OCI-LY7 (cell line): ENCODE measurements around the gene FIBP. TPM values are rescaled to one million over a fixed set of nuclear protein-coding genes. Genes with fewer than 3 reads are reported as not detected.

Experiments used
- BruUV-seq: library from RNA; stranded (reverse); fragments of 400-500 nt; replicated peaks from 2 replicates; lab custom pipeline; 2021; lab: Mats Ljungman, UMichigan
- CTCF ChIA-PET: fragments of 300-600 bp; sonication (Branson Sonifier 250); formaldehyde crosslinking; loops from one replicate; lab custom pipeline; 2022; ENCODE audit warnings: antibody characterized with exemption; ENCODE audit not compliant: unreplicated experiment; lab: Charles Lee
- POLR2A ChIA-PET: fragments of 300-600 bp; sonication (Branson Sonifier 250); formaldehyde crosslinking; loops from one replicate; lab custom pipeline; 2022; ENCODE audit warnings: antibody characterized with exemption; lab: Charles Lee
- DNase-seq: peaks from one replicate; pipeline ENCODE4 v3.0.0-alpha.2; 2015; ENCODE audit warnings: low spot score
- H2AFZ ChIP-seq: fragments of 200-600 bp; sonication (generic), shearing (Covaris generic); 2 replicates; pipeline ENCODE4 v1.6.1; 2014; ENCODE audit warnings: mild to moderate bottlenecking, antibody characterized with exemption, low read length, moderate library complexity
- H3K27ac ChIP-seq: fragments of 200-600 bp; sonication (generic); 2 replicates; pipeline ENCODE4 v1.5.1; 2014; ENCODE audit warnings: mixed run types, low read depth, mild to moderate bottlenecking, moderate library complexity, low read length, inconsistent platforms; ENCODE audit not compliant: poor library complexity, severe bottlenecking
- H3K36me3 ChIP-seq: fragments of 200-600 bp; sonication (generic); 2 replicates; pipeline ENCODE4 v1.6.1; 2014; ENCODE audit warnings: mild to moderate bottlenecking, antibody characterized with exemption, low read length, moderate library complexity, mixed read lengths; ENCODE audit not compliant: insufficient read depth
- H3K4me1 ChIP-seq: fragments of 200-600 bp; sonication (generic); 2 replicates; pipeline ENCODE4 v1.5.1; 2014; ENCODE audit warnings: mild to moderate bottlenecking, low read length; ENCODE audit not compliant: insufficient read depth, poor library complexity, severe bottlenecking
- H3K4me2 ChIP-seq: fragments of 200-600 bp; sonication (generic); 2 replicates; pipeline ENCODE4 v1.6.1; 2014; ENCODE audit warnings: mild to moderate bottlenecking, low read length
- H3K4me3 ChIP-seq: fragments of 200-600 bp; sonication (generic); 2 replicates; pipeline ENCODE4 v1.5.1; 2014; ENCODE audit warnings: mild to moderate bottlenecking, low read depth, low read length; ENCODE audit not compliant: poor library complexity, severe bottlenecking
- H3K79me2 ChIP-seq: fragments of 200-600 bp; sonication (generic); 2 replicates; pipeline ENCODE4 v1.6.1; 2016; ENCODE audit warnings: low read depth, mild to moderate bottlenecking, low read length, moderate library complexity, mixed read lengths; ENCODE audit not compliant: insufficient read depth
- H3K9me2 ChIP-seq: fragments of 200-600 bp; sonication (generic); 2 replicates; pipeline ENCODE4 v1.6.1; 2016; ENCODE audit warnings: mild to moderate bottlenecking, low read length, mixed read lengths; ENCODE audit not compliant: insufficient read depth
- H3K9me3 ChIP-seq: fragments of 200-600 bp; sonication (generic); 2 replicates; pipeline ENCODE4 v1.6.1; 2014; ENCODE audit warnings: mild to moderate bottlenecking, mixed run types, low read length, mixed read lengths
- H4K20me1 ChIP-seq: fragments of 200-600 bp; sonication (generic); 2 replicates; pipeline ENCODE4 v1.6.1; 2014; ENCODE audit warnings: mild to moderate bottlenecking, antibody characterized with exemption, low read length, moderate library complexity, mixed read lengths; ENCODE audit not compliant: insufficient read depth
- EZH2phosphoT487 ChIP-seq: fragments of 200-600 bp; sonication (generic); IDR thresholded peaks from 2 replicates; pipeline ENCODE4 v1.6.1; 2018; ENCODE audit warnings: low read depth, borderline replicate concordance, mild to moderate bottlenecking, mixed run types, antibody characterized with exemption, low read length, moderate library complexity, mixed read lengths
- intact Hi-C: fragments of 100-400 bp; cut with micrococcal nuclease; formaldehyde crosslinking; loops from one replicate; pipeline ENCODE4 v1.10.0; 2022; ENCODE audit not compliant: unreplicated experiment
- total RNA-seq, 2 experiments: library from RNA; depleted of rRNA in 1 of 2; stranded (reverse); fragments of >200 nt in 1 of 2; shearing (Covaris generic) in 1 of 2; gene quantifications; 2 replicates each; pipeline ENCODE4 v1.2.3, GENCODE V29; 2014 to 2022
- TF ChIP-seq, protein P1 (sequence below): fragments of 200-600 bp; sonication (generic); conservative IDR thresholded peaks from 2 replicates; pipeline ENCODE4 v1.5.1; 2014; ENCODE audit warnings: mild to moderate bottlenecking, antibody characterized with exemption, low read length, moderate library complexity, mixed read lengths

The FIBP gene
- total RNA-seq, 2 experiments from 2014 or later = 97.3 to 184 TPM

DNA sequence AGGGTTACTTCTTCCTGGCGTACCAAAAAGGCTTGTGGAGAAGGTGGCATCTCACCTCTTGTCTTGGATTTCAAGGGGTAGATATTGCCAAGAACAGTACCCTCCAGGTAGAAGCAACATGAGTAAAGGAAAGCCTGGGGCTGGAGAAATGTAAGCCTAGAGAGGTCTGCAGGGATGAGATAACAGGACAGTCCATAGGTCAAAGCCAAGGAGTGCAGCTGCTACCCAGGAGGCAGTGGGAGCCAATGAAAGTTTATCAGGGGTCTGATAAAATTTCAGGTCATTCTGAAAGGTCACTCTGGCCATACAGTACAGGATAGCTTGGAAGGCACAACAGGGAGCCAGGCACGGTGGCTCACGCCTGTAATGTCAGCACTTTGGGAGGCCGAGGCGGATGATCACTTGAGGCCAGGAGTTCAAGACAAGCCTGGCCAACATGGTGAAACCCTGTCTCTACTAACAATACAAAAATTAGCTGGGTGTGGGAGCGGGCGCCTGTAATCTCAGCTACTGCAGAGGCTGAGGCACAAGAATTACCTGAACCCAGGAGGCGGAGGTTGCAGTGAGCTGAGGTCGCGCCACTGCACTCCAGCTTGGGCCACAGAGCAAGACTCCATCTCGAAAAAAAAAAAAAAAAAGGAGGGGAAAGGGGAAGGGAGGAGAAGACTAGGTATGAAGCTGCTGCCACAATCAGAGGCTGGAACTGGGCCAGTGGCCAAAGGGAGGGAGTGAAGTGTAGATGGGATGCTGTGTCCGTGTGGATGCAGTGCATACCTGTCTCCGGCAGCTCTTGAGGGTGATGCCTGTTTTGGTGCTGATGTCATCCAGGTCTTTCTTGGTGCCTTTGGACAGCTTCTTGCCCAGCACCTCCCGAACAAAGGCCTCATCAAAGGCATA, 1.2 kb downstream of the FIBP start:
- no peak overlapping the region for H2AFZ ChIP-seq
- H3K79me2 ChIP-seq = peaks cover 30% of the 10 kb centered on the region
- peak overlapping the region; percentile 80 for H3K27ac ChIP-seq
- peak overlapping the region; percentile 93 for H3K4me3 ChIP-seq
- POLR2A ChIA-PET = interaction anchor here (0.6 to 5.6 kb wide), 4 partner anchors 14 to 27 kb away, joined by 3 to 59 read pairs (median 6); partner anchors contain the start of genes CFL1 and MUS81
- peak overlapping the region; percentile 97 for H3K4me2 ChIP-seq
- H3K36me3 ChIP-seq = peaks cover 54% of the 10 kb centered on the region
- intact Hi-C loops = loop anchor here (5.0 kb wide), 1 partner anchor 245 kb away; no protein-coding TSS in a partner anchor
- H3K4me1 ChIP-seq = peaks cover 51% of the 10 kb centered on the region
- H3K9me3 ChIP-seq = no peaks in the 10 kb centered on the region
- CTCF ChIA-PET = interaction anchor here (0.9 to 1.3 kb wide), 3 partner anchors 8 to 29 kb away, joined by 4 to 24 read pairs (median 10); partner anchors contain the start of gene CFL1
- DNase-seq = no peak
- no TSS peak for BruUV-seq
- H4K20me1 ChIP-seq = no peaks in the 10 kb centered on the region
- TF ChIP-seq, protein P1, sequence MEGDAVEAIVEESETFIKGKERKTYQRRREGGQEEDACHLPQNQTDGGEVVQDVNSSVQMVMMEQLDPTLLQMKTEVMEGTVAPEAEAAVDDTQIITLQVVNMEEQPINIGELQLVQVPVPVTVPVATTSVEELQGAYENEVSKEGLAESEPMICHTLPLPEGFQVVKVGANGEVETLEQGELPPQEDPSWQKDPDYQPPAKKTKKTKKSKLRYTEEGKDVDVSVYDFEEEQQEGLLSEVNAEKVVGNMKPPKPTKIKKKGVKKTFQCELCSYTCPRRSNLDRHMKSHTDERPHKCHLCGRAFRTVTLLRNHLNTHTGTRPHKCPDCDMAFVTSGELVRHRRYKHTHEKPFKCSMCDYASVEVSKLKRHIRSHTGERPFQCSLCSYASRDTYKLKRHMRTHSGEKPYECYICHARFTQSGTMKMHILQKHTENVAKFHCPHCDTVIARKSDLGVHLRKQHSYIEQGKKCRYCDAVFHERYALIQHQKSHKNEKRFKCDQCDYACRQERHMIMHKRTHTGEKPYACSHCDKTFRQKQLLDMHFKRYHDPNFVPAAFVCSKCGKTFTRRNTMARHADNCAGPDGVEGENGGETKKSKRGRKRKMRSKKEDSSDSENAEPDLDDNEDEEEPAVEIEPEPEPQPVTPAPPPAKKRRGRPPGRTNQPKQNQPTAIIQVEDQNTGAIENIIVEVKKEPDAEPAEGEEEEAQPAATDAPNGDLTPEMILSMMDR = no peak
- no peak for TF ChIP-seq EZH2phosphoT487
- no peaks in the 10 kb centered on the region for H3K9me2 ChIP-seq

DNA sequence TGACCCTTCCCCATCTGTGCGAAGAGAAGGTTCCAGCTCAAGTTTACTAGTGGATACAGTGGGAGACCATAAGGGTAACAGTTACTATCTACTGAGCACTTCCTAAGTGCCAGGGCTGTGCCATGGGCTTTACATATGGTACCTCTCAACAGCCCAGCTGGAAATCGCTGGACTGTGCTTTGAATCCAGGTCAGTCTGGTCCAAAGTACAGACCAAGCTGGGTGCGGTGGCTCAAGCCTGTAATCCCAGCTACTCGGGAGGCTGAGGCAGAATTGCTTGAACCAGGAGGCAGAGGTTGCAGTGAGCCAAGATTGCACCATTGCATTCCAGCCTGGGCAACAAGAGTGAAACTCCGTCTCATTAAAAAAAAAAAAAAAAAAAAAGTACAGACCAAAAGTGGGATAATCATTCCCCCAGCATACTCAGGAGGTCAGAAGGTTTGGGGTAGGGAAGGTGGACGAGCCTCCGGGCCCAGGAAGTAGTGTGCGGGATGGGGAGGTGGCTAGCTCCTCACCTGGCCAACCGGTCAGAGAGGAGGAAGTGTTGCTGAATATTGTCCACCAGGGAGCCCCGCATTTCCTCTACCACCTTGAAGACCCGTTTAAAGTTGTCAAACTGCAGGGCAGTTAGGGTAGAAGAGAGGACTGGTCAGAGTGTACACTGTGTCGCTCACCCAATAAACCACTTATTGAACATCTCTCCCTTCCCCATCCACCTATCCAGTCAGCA, 2.3 kb downstream of the FIBP start:
- POLR2A ChIA-PET = interaction anchor here (0.9 to 5.6 kb wide), 2 partner anchors 15 to 26 kb away, joined by 4 to 59 read pairs; partner anchors contain the start of genes CFL1 and MUS81
- CTCF ChIA-PET = no interaction called here

More for the DNA sequence above, 2.3 kb downstream of the FIBP start:
- Histone ChIP-seq H3K9me2 (no peaks in the 10 kb centered on the region), H3K9me3 (no peaks in the 10 kb centered on the region), H3K27ac (no peak overlapping the region), H2AFZ (no peak overlapping the region), H3K79me2 (peaks cover 19% of the 10 kb centered on the region; the same call in 1 of the 2 replicates), H4K20me1 (no peaks in the 10 kb centered on the region), H3K4me2 (peak overlapping the region; percentile 97), H3K4me3 (no peak overlapping the region), H3K4me1 (peaks cover 50% of the 10 kb centered on the region), H3K36me3 (peaks cover 53% of the 10 kb centered on the region)
- TF ChIP-seq EZH2phosphoT487 = no peak
- TF ChIP-seq, protein P1 = no peak
- no peak for DNase-seq
- no TSS peak for BruUV-seq
- intact Hi-C loops = loop anchor here (5.0 kb wide), 1 partner anchor 246 kb away; no protein-coding TSS in a partner anchor
